GM12801 (cell line): ENCODE measurements around the gene SUN5.

Experiments used
- CTCF ChIP-seq: IDR thresholded peaks from one replicate; pipeline ENCODE4 v1.5.1; 2011; ENCODE audit warnings: control low read depth; ENCODE audit not compliant: insufficient read length; ENCODE audit errors: extremely low read depth

The SUN5 gene

GRCh38 chr20:32986331-32986966, 17.8 kb downstream of the SUN5 start:
- no peak for TF ChIP-seq CTCF

GRCh38 chr20:32985596-32985995, 18.6 kb downstream of the SUN5 start:
- TF ChIP-seq CTCF, result no peak

GRCh38 chr20:32984631-32985354, 19.4 kb downstream of the SUN5 start:
- no peak for TF ChIP-seq CTCF

GRCh38 chr20:32984196-32984595, 20.0 kb downstream of the SUN5 start:
- no peak for TF ChIP-seq CTCF

- no peak for TF ChIP-seq CTCF
Measured at GRCh38 chr20:32983459-32984112, 20.6 kb downstream of the SUN5 start.

- TF ChIP-seq CTCF, result no peak
Measured at GRCh38 chr20:32982617-32983458, 21.4 kb downstream of the SUN5 start.

- TF ChIP-seq CTCF, result no peak
Measured at GRCh38 chr20:32980990-32981389, 23.2 kb downstream of the SUN5 start.
